Posterior vena cava (tissue), 2 donors: ENCODE measurements around the gene CDC42EP4. TPM values are rescaled to one million over a fixed set of nuclear protein-coding genes. Genes with fewer than 3 reads are reported as not detected.
"Not testable (repeated sequence)": the region's sequence is repeated elsewhere in the genome, so short reads cannot be mapped to it uniquely, and the experiment has no call there.

Experiments used
- DNase-seq: peaks from one replicate; pipeline ENCODE4 v3.0.0-alpha.2; 2020; ENCODE audit warnings: low spot score
- intact Hi-C, 2 donors: fragments of 100-400 bp; cut with DNase I; formaldehyde crosslinking; loops; one replicate each; pipeline versions ENCODE4 v1.14.1 to v1.14.2; 2022 to 2023
- total RNA-seq, 2 donors: library from RNA; stranded (reverse); fragmentation: NEBNext Ultra II Directional; extraction: Animal tissue kit (Norgen Biotek cat#: 25700); gene quantifications; one replicate each; pipeline ENCODE4 v1.2.1, GENCODE V29; 2021
- donor health status: DM: yes; HTN: yes; CAD: no.
- donor health status: DM: yes; HTN: yes; CAD: no.

The CDC42EP4 gene
- total RNA-seq, 2 donors from 2014 or later = 32.6 to 45.1 TPM

- intact Hi-C loops = no loop called here
- DNase-seq = no peak
These were observed 13.7 kb upstream of the CDC42EP4 start for GRCh38 chr17:73325527-73325842.

DNA sequence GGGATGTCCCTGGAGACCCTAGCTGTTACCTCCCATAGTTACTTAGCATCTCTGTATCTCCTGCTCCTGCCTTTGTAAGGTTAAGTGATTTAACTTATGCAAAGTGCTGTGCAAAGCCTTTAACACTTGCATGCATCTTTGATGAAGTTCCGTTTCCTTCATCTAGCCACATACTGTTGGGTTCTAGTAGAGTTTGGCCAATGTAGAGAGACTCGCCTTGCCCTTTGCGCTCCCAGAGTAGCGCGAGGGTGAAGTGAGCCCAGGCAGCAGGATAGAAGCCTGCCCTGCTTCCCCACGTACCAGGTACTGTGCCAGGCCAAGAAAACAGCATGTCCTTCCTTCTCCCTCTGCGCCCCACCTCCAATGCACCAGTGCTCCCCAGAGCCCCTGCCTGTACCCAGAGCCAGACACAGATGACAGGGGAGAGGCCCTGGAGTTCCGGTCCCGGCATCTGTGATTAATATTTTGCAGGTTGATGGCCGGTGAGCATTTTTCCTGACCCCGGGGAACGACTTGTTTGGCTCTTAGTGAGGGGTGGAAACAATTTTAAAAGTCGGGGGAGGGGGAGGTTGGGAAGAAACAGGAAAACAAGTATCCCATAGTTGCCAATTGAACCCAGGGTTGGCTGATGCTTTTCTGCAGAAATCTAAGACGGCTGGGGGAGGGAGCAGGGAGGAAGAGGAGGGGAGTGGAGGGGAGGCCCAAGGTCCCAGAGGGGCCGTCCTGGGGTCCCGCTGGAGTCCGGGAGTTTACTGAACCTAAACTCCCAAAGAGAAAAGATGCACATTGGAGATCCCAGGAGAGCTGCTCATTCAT lies 13.1 kb upstream of the CDC42EP4 start:
- no peak for DNase-seq
- intact Hi-C loops = loop anchor here in 1 of 2 donors (5.0 kb wide), 1 partner anchor 988 kb away; no protein-coding TSS in a partner anchor

- intact Hi-C loops = loop anchor here in 1 of 2 donors (5.0 kb wide), 1 partner anchor 987 kb away; no protein-coding TSS in a partner anchor
- DNase-seq = no peak
These were observed 12.3 kb upstream of the CDC42EP4 start for GRCh38 chr17:73324160-73324475.

DNA sequence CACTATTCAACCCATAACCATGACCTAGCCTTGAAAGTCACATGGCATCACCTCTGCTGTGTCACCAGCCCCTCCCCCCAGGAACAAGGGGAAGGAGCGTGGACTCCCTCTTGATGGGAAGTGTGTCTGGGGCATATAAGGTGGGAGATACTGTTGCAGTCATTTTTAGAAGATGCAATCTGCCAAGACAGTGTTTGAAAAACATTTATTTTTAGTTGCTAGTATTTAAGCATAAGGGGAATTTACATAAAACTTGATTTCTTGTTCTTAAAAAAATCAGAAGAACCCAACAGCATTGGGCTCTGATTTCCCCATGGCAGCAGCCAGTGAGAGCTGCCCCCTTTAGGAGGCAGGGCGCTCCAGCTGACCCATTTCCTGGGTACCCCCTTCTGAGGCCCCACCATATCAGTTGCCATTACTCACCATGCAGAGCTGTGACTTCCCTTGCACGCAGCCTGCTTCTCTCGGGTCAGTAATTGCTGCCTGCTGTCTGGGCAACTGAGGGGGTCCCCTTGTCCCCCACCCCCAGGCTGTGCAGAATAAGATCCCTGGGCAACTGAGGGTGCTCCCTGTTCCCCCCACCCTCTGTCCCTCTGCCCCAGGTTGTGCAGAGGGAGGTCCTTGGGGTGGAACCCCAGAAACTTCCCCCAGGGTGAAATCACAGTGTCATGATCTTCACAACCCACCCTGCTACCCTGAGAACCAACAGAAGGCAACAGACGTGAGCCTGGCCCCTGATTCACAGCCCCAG lies 11.8 kb upstream of the CDC42EP4 start:
- no peak for DNase-seq
- intact Hi-C loops = loop anchor here in 1 of 2 donors (5.0 kb wide), 1 partner anchor 986 kb away; no protein-coding TSS in a partner anchor

DNA sequence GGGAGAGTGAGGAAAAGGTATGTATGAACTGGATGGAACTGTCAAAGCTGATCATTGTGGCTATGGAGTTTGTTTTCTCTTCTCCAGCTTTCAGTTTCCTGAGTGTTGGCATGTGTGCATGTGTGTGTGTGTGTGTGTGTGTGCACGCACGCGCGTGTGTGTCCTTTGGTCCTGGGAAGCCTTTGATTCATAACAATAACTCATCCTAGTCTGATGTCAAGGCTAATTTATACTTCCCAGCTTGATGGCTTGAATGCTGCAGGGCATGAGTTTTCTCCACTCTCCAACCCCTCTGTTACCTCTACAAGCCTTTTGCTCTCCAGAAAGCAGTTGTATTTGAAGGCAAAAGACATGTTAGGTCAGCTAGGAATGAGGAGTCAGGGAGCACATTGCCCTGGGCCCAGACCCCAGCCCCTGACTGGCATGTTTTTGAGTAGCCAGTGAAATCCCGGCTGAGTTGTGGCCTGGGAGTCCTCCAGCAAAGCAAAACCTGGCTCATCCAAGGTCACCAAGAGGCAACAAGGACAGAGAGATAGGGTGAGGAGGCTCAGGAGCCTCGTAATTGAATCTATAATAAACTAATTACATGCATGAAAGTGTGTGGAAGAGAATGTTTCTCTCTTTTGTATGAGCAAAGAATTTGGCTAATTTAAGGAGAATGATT lies 8.9 kb upstream of the CDC42EP4 start:
- intact Hi-C loops = loop anchor here in 1 of 2 donors (5.0 kb wide), 1 partner anchor 983 kb away; no protein-coding TSS in a partner anchor

DNA sequence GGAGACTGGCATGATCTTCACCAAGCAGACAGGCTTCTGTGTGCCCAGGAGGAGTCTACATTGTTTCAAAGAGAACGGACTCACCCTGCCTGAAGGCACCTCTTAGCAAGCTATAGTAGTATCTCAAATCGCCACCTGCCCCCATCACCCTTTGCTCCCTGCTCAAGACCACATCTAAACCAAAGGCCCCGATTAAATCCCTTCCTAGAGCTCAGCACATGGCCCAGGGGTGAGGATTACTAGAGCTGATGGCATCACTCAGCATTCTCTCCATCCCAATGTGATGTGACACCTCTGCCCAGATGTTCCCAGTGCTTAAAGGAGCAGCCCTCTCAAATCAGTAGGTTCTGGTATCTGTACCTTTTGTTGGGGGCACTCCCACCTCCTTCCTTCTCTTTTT lies 8.0 kb upstream of the CDC42EP4 start:
- intact Hi-C loops = loop anchor here in 1 of 2 donors (5.0 kb wide), 1 partner anchor 982 kb away; no protein-coding TSS in a partner anchor
- DNase-seq = no peak

More for the DNA sequence above, 8.9 kb upstream of the CDC42EP4 start:
- DNase-seq = no peak

- no peak for DNase-seq
- intact Hi-C loops = no loop called here
These were observed 7.0 kb upstream of the CDC42EP4 start for GRCh38 chr17:73318836-73319235.

DNA sequence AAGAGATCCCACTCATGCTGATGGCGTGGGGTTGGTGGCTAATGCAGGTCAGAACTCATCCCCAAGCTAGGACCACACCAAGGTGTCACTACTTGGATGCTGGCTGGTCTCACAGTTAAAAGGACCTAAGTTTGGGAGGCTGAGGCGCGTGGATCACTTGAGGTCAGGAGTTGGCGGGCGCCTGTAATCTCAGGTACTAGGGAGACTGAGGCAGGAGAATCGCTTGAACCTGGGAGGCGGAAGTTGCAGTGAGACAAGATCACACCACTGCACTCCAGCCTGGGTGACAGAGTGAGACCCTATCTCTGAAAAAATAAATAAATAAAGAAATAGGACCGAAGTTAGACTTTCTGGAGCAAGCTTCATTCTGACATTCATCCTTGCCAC lies 6.6 kb upstream of the CDC42EP4 start:
- no peak for DNase-seq
- intact Hi-C loops = no loop called here

- intact Hi-C loops = loop anchor here in 1 of 2 donors (1.0 kb wide), 1 partner anchor 31 kb away; no protein-coding TSS in a partner anchor
- DNase-seq = no peak
These were observed 6.0 kb upstream of the CDC42EP4 start for GRCh38 chr17:73317513-73318426.

DNA sequence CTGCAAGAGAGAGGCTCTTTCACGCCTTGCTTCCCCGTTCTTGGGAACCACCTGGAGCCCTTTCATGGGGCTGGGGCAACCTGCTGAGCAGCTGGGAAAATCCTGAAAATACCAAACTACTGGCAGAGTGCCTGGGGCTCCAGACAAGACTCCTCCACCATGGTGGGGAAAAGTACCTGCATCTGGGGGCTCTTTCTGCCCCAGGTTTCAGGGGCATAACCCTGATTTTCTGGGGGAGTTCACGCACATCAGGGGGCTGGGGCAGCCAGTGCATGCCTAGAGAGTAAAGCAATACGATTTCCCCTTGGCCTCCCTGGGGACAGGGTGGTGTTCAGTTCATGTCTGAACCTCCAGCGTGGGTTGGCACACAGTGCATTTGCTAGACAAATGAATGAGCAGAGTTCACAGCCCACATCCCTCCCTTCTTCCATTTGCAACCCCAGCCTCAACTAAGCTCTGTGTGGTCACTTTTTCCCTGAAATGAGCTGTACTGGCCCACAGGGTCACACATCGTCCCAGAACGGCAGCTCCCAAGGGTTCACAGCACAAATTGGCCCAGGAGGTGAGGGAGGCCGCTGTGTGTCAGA lies 5.2 kb upstream of the CDC42EP4 start:
- no peak for DNase-seq
- intact Hi-C loops = loop anchor here in 1 of 2 donors (1.0 kb wide), 1 partner anchor 31 kb away; no protein-coding TSS in a partner anchor

GRCh38 chr17:73315471-73315870 lies 3.7 kb upstream of the CDC42EP4 start:
- intact Hi-C loops = no loop called here

DNA sequence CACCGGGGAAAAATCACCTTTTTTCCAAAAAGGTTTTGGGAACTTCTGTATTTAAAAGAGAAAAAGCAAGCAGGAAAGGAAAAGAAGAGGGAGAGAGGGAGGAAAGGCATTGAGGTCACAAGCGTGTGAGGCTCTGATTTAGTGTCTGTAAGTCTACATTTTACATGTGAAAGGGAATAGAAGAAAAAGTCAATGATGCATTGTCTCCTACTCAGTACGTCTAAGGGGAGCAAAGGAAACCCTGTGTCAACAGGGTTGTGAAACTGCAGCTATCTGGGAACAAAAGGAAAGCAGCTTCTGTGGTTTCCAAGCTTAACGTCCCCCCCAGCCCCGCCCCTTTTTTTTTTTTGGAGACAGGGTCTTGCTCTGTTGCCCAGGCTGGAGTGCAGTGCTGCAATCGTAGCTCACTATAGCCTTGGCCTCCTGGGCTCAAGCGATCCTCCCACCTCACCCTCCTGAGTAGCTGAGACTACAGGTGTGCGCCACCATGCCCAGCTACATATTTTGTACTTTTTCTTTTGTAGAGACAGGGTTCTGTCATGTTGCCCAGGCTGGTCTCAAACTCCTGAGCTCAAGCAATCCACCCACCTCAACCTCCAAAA lies 1.8 kb upstream of the CDC42EP4 start:
- intact Hi-C loops = loop anchor here in 1 of 2 donors (5.0 kb wide), 1 partner anchor 34 kb away; no protein-coding TSS in a partner anchor
- DNase-seq = no peak

More at GRCh38 chr17:73315471-73315870, 3.7 kb upstream of the CDC42EP4 start:
- no peak for DNase-seq

GRCh38 chr17:73312887-73313286 lies 1.1 kb upstream of the CDC42EP4 start:
- intact Hi-C loops = loop anchor here in 1 of 2 donors (5.0 kb wide), 1 partner anchor 34 kb away; no protein-coding TSS in a partner anchor
- peak; percentile 53 for DNase-seq

DNA sequence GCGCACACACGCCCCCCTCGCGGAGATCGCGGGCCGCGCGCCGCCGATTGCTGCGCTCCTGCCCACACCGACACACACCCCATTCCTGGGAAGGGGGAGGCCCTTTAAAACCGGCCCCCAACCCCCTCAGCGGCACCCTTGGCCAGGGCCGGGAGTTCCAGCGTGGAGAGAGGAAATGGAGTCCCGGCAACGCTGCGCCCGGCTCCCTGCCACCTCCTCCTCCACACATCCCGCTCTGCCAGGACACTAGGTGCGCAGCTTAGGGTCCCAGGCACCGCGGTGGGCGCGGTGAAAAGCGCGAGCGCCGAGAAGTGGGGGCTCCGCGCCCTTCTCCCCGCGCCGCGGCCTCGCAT lies 397 bp downstream of the CDC42EP4 start:
- DNase-seq = peak; percentile 88
- intact Hi-C loops = loop anchor here in 1 of 2 donors (5.0 kb wide), 1 partner anchor 36 kb away; no protein-coding TSS in a partner anchor

DNA sequence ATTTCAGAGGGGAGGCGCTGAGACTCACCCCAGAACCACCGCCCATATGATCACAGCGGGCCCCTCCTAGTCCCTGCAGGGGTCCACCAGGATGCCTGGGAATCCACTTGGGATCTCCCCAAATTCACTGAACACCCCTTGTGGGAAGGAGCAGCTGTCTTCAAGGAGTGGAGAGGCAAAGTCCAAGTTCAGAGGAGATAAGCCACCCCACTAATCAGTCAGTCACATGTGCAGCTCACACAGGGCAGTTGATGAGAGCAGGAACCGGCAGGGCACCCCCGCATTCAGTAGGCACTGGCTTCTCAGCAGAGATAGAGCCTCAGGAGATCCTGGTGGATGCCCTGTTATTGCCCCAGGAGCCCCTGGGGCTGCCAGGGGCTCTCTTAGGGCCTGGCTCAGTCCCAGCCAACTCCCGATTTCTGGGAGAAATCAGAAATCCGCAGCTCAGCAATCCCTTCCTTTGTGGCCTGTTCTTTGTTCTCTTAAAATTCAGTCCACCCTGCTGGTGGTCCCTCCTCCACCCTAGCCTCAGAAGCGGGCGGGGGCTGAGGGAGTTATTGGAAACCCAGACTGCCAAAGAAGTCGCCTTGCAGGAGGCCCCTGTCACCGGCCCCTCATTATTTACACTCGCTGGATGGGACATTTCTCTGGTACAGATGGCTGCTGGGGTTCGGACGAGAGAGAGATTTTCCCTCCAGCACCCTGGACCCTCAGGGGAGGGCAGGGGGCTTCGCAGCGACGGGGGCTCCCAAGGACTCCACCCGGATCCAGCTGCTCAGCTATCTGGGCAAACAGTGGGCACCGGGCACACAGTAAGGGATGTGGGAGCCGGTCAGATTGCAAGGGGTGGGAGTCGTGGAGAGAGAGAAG lies 1.8 kb downstream of the CDC42EP4 start:
- peak; percentile 81 for DNase-seq
- intact Hi-C loops = loop anchor here in 1 of 2 donors (5.0 kb wide), 1 partner anchor 37 kb away; no protein-coding TSS in a partner anchor

- intact Hi-C loops, DNase-seq: not testable (repeated sequence)
These were observed 2.8 kb downstream of the CDC42EP4 start for GRCh38 chr17:73308959-73309358.
